Liver (tissue), 3 donors: Measurements from ENCODE around the gene NUDT14.

ENCODE experiments used
- CTCF ChIP-seq: fragments of 150-350 bp; IDR thresholded peaks from 2 replicates; pipeline ENCODE4 v1.5.1; 2017; ENCODE audit warnings: improper control_type of control experiment, low read depth, low read length; ENCODE audit not compliant: missing input control
- RAD21 ChIP-seq, 2 donors: IDR thresholded peaks; 2 replicates each; pipeline ENCODE4 v1.6.1; 2016; ENCODE audit warnings: antibody characterized with exemption in 2 of 2, mild to moderate bottlenecking in 2 of 2
- TAF1 ChIP-seq: conservative IDR thresholded peaks from 2 replicates; pipeline ENCODE4 v1.6.1; 2016; ENCODE audit warnings: antibody characterized with exemption, mild to moderate bottlenecking
- YY1 ChIP-seq: IDR thresholded peaks from 2 replicates; pipeline ENCODE4 v1.6.1; 2016; ENCODE audit warnings: antibody characterized with exemption, mild to moderate bottlenecking
- donor health status: healthy.
- donor health status: healthy.

DNA sequence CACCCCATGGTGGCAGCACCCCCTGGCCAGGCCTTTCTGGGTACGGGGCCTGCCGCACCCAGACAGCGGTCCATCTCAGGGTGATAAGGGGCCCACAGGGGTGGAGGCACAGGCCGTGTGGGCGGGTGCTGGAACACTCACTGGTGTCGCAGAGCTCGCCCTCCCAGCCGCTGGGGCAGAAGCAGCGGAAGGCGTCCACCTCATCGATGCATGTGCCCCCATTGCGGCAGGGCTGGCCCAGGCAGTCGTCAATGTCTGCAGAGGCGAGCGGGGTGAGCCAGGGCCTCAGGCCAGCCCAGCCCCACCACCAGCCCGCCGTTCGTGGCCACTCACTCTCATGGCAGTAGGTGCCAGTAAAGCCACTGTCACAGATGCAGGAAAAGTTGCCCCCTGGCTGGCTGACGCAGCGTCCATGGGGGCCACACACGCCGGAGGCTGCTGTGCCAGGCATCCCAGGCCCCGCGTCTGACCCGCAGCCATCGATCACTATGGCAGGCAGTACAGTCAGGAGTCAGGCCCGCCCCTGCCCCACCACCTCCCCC is 32.4 kb downstream of the NUDT14 start:
- TF ChIP-seq CTCF = no peak
- TF ChIP-seq TAF1 = no peak
- no peak for TF ChIP-seq YY1
- no peak for TF ChIP-seq RAD21 (IDR thresholded peaks at IDR 0.05)
